NB4 (cell line): ENCODE measurements around the gene NIPBL.

Source experiments
- DNase-seq: peaks from one replicate; pipeline ENCODE4 v3.0.0; 2010; ENCODE audit warnings: low read depth
- H3K4me3 ChIP-seq: one replicate; pipeline ENCODE4 v1.5.1; 2011; ENCODE audit warnings: mild to moderate bottlenecking, low read depth, low read length, moderate library complexity
- MYC ChIP-seq: IDR thresholded peaks from 2 replicates; pipeline ENCODE4 v1.6.1; 2011; ENCODE audit warnings: low read depth, low read length
- POLR2A ChIP-seq: IDR thresholded peaks from 2 replicates; pipeline ENCODE4 v1.6.1; 2011; ENCODE audit warnings: mild to moderate bottlenecking; ENCODE audit not compliant: insufficient read length; ENCODE audit errors: extremely low read depth
- TF ChIP-seq, protein P1 (sequence below): IDR thresholded peaks from 2 replicates; pipeline ENCODE4 v1.6.1; 2011; ENCODE audit warnings: low read depth, low read length
- TF ChIP-seq, protein P2 (sequence below): IDR thresholded peaks from one replicate; pipeline ENCODE4 v1.5.1; 2012; ENCODE audit warnings: low read depth, low read length

Gene NIPBL

DNA sequence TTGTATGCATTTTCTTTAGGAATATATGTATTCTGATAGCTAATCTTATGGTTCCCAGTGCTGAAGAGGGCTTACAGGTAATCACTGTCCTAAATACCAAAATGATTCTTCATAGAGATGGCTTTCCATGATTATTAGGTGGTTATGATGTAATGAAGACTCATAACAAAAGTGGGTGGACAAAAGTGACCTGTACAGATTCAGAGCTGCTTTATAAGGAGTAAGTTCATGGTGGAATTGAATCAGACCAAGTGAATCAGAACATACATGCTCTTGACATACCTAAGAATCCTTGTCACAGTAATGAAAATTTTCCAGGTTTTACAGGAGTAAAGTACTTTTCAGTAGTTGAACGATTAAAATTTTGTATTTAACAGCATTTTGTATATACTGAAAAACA, 105.6 kb downstream of the NIPBL start:
- DNase-seq, result no peak
- TF ChIP-seq POLR2A (no peak), MYC (no peak)
- TF ChIP-seq, protein P1, sequence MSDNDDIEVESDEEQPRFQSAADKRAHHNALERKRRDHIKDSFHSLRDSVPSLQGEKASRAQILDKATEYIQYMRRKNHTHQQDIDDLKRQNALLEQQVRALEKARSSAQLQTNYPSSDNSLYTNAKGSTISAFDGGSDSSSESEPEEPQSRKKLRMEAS, result no peak
- TF ChIP-seq, protein P2, sequence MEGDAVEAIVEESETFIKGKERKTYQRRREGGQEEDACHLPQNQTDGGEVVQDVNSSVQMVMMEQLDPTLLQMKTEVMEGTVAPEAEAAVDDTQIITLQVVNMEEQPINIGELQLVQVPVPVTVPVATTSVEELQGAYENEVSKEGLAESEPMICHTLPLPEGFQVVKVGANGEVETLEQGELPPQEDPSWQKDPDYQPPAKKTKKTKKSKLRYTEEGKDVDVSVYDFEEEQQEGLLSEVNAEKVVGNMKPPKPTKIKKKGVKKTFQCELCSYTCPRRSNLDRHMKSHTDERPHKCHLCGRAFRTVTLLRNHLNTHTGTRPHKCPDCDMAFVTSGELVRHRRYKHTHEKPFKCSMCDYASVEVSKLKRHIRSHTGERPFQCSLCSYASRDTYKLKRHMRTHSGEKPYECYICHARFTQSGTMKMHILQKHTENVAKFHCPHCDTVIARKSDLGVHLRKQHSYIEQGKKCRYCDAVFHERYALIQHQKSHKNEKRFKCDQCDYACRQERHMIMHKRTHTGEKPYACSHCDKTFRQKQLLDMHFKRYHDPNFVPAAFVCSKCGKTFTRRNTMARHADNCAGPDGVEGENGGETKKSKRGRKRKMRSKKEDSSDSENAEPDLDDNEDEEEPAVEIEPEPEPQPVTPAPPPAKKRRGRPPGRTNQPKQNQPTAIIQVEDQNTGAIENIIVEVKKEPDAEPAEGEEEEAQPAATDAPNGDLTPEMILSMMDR, result no peak
- no peak overlapping the region for H3K4me3 ChIP-seq

DNA sequence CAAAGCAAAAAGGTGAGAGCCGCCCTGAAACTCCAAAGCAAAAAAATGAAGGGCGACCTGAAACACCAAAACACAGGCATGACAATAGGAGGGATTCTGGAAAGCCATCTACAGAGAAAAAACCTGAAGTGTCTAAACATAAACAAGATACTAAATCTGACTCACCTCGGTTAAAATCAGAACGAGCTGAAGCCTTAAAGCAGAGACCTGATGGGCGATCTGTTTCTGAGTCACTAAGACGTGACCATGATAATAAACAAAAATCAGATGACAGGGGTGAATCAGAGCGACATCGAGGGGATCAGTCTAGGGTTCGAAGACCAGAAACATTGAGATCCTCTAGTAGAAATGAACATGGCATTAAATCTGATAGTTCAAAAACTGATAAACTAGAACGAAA, 108.8 kb downstream of the NIPBL start:
- TF ChIP-seq, protein P2, result no peak
- no peak for TF ChIP-seq POLR2A
- TF ChIP-seq, protein P1, result no peak
- TF ChIP-seq MYC, result no peak
- no peak for DNase-seq

DNA sequence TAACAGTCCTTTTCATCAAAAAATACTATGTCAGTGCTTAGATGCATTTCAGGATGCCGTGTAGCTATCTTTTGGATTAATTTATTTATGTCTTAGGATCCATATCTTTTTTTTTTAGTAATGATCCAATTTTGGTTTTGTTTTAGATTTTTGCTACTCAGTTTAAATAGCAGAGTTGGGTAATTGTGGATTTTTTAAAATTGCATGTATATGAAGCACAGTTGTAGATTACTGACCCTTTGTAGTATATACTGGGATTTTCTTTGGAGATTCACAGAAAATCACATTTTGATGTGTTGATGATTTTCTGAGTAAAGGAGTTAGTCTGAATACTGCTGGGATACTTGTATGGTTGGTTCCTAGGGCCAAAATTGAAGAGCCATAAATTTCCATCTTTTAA, 111.8 kb downstream of the NIPBL start:
- no peak for TF ChIP-seq POLR2A
- TF ChIP-seq, protein P2, result no peak
- TF ChIP-seq, protein P1, result no peak
- TF ChIP-seq MYC, result no peak
- DNase-seq, result no peak
- H3K4me3 ChIP-seq, result no peak overlapping the region

More for the DNA sequence above, 108.8 kb downstream of the NIPBL start:
- no peak overlapping the region for H3K4me3 ChIP-seq

- H3K4me3 ChIP-seq, result no peak overlapping the region
- TF ChIP-seq MYC (no peak), POLR2A (no peak)
- TF ChIP-seq, protein P2, result no peak
- TF ChIP-seq, protein P1, result no peak
- no peak for DNase-seq
Measured at GRCh38 chr5:36998578-36998977, 122.0 kb downstream of the NIPBL start.

DNA sequence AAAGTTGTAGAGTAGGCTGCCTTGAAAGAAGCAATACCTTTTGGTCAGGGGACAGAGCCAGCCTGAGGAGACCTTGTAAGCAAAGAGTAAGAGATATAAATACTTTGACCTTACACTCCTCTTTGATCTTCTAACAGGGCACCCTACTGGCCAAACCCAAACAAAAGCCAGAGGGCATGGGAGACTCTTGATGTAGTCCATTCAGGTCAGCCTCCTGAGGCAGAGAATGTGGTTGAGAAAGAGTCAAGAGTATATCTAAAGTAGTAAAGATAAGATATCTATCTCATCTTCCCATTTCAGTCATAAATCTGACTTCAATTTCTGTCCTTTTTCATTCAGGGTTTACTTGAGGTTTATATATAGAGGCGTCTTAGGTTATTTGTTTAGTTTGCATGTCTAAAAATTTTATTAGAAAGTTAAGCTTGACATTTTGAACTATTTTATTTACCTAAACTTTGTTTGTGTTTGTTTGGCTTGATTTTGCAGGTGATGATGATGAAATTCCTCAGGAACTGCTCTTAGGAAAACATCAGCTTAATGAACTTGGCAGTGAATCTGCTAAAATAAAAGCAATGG, 125.7 kb downstream of the NIPBL start:
- no peak for DNase-seq
- no peak overlapping the region for H3K4me3 ChIP-seq
- TF ChIP-seq MYC (no peak), POLR2A (no peak)
- TF ChIP-seq, protein P1, result no peak
- TF ChIP-seq, protein P2, result no peak

DNA sequence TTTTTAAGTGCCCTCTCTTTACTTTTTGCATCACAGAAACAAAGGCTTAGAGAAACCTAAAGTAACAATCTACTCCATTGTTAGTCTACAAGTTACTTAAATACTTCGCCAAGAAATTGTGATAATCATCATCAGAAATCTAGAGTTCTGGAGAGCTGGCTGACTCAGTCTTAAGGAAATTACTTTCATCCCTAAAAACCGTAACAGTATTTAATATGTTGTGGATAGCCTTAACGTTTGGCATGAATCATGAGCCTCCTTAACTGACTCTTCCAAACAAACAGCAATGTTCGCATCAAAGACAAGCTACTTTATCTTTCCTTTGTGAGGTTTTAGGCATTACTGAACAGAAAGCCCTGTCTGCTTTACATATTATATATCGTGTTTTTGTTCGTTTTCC, 128.7 kb downstream of the NIPBL start:
- H3K4me3 ChIP-seq, result no peak overlapping the region
- TF ChIP-seq, protein P2, result no peak
- TF ChIP-seq POLR2A (no peak), MYC (no peak)
- TF ChIP-seq, protein P1, result no peak
- no peak for DNase-seq
